ENCODE data around the gene CTNNBIP1. TPM values are rescaled to one million over a fixed set of nuclear protein-coding genes. Genes with fewer than 3 reads are reported as not detected.

The CTNNBIP1 gene
- total RNA-seq, 1 experiment from 2014 or later, result 44.4 TPM

DNA sequence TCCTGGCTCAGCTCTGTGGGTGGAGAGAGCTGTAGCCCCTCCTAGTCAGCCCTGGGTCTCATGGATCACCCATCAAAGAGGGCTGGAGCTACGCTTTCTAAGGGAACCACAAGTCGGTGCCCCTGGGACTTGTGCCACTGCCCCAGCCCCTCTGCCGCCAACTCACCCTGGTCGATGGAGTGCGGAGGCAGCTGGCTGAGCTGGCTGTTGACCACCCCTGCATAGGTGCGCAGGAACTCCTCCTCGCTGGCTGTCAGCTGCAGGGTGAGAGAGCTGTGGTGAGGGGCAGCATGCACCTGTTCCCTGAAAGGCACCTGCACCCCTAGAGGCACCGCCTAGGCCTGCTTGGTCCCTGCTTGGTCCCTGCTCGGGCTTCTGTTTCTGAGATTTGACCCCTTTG is 39.0 kb downstream of the CTNNBIP1 start:
- Histone ChIP-seq H3K56ac (ENCODE audit: insufficient read length, low read depth, low read length) (no peak overlapping the region), H2BK12ac (ENCODE audit: insufficient read length, low read depth, low read length) (no peak overlapping the region), H2BK20ac (ENCODE audit: low read depth, low read length, poor library complexity, severe bottlenecking) (no peak overlapping the region), H3K27ac (ENCODE audit: insufficient read length, low read depth, low read length) (no peak overlapping the region), H2BK120ac (ENCODE audit: low read depth, low read length, poor library complexity, severe bottlenecking) (no peak overlapping the region), H3K79me1 (ENCODE audit: insufficient read depth, low read depth, low read length, poor library complexity, severe bottlenecking) (no peaks in the 10 kb centered on the region), H2AK5ac (ENCODE audit: insufficient read length, low read length) (no peak overlapping the region), H3K79me2 (ENCODE audit: insufficient read depth, low read length) (no peaks in the 10 kb centered on the region), H3K23me2 (ENCODE audit: insufficient read length, low read depth, low read length, poor library complexity, severe bottlenecking) (no peaks in the 10 kb centered on the region), H3K4me1 (ENCODE audit: insufficient read depth, low read length) (peaks cover 4% of the 10 kb centered on the region; the same call in 1 of the 2 replicates), H3K18ac (ENCODE audit: insufficient read length, low read depth, low read length) (no peak overlapping the region), H4K20me1 (ENCODE audit: control insufficient read depth, insufficient read depth, insufficient read length) (no peaks in the 10 kb centered on the region), H3K27me3 (ENCODE audit: insufficient read depth, low read length) (no peaks in the 10 kb centered on the region), H3K23ac (ENCODE audit: insufficient read length, low read depth, low read length) (no peak overlapping the region), H3K9me3 (ENCODE audit: control insufficient read depth, low read depth, low read length) (no peaks in the 10 kb centered on the region), H2AFZ (ENCODE audit: low read length) (no peak overlapping the region), H3K9ac (ENCODE audit: extremely low read depth, insufficient read length, low read length) (no peak overlapping the region), H4K5ac (ENCODE audit: insufficient read length, low read depth, low read length) (no peak overlapping the region), H4K8ac (replicated peaks; ENCODE audit: insufficient read length, low read depth, low read length) (no peak overlapping the region), H3T11ph (ENCODE audit: low read length) (no peak overlapping the region), H4K91ac (ENCODE audit: insufficient read length, low read depth, low read length) (no peak overlapping the region), H3K14ac (ENCODE audit: insufficient read depth, low read length) (no peak overlapping the region), H3K4ac (ENCODE audit: low read depth, low read length) (no peak overlapping the region), H2BK15ac (ENCODE audit: low read depth, low read length) (no peak overlapping the region), H3K4me2 (ENCODE audit: insufficient read depth, insufficient read length, low read length) (no peak overlapping the region), H2BK5ac (ENCODE audit: insufficient read length, low read length) (no peak overlapping the region)
- TF ChIP-seq CTCF (conservative IDR thresholded peaks at IDR 0.05), result no peak
- peaks cover 0 to 7% (median 0%) of the 10 kb centered on the region in 3 experiments; a peak in 1 of 7 replicates for H3K36me3 Mint-ChIP-seq (ENCODE audit: insufficient read depth in 1 of 3, low read depth in 3 of 3)
- peaks cover 11 to 19% of the 10 kb centered on the region in 2 experiments for H3K4me1 Mint-ChIP-seq
- no peak overlapping the region for H3K4me3 Mint-ChIP-seq
- no peak overlapping the region for H3K27ac Mint-ChIP-seq
- H3K9me3 Mint-ChIP-seq, result no peaks in the 10 kb centered on the region
- peak; percentile 29 for DNase-seq
- WGBS (ENCODE audit: extremely low coverage, insufficient read length, low lambda C conversion rate), result no CpG with 5 or more reads among the region's 9 CpGs
- no peaks in the 10 kb centered on the region for H3K27me3 Mint-ChIP-seq (ENCODE audit: low read depth)
